Activated T-cell treated with anti-CD3 and anti-CD28 coated beads for 4 hours (primary cell): ENCODE measurements around the gene DNAJB8.
A peak's percentile ranks its signal among the peaks of the same experiment; 100 is the strongest.

Experiments used
- DNase-seq: peaks from one replicate; pipeline ENCODE4 v3.0.0-alpha.2; 2020

The DNAJB8 gene

DNA sequence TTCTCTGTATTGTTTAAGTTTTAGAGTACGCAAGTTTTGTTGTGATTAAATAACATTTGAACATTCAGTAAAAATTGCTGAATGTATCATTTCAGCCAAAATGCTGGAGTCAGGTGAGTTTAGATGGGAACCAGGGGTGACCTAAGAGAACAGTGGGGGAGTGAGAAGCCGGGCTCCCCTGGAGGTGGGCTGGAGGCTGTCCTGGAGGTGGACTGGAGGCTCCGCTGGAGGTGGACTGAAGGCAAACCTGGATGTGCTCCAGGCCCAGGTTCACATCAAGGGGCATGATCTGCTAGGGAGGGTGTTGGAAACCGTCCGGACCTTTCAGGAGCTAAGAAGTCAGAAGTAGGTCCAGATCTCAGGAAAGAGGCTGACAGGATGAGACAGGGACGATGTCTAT lies 23.7 kb downstream of the DNAJB8 start:
- no peak for DNase-seq

DNA sequence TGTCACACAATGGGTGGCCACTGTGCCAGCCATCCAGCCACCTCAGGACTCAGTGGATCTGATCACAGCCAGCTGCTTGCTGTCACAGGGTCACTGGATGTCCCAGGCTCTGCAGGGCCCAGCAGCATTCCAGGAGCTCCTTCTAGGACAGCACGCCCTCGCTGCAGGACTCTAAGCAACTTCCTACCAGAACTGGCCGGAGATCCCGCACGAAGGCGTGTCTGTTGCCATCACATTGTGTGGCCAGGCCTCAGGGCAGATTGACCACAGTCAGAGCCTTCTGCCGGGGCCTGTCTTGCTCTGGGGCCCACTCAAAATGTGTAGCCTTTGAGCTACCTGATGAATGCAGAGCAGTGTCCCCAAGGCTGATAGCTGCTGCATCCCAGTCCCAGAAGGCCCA lies 24.6 kb downstream of the DNAJB8 start:
- no peak for DNase-seq

DNA sequence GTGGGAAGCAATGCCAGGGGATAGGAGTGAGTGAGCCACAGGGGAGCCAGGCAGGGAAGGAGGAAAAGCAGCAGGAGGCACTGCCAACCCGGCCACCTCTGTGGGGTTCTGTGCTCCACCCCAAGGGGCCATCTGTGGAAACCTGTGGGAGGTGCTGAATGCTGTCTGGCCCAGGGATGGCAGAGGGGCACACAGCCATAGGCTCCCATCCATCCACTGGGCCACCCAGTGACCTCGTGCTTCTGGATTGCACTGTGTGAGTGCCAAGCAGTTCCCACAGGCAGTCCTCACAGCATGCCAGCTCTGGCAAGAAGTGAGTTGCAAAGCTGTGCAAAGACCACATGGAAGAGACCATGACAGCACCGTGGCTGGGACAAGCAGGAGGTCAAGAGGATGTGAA lies 27.5 kb downstream of the DNAJB8 start:
- no peak for DNase-seq

DNA sequence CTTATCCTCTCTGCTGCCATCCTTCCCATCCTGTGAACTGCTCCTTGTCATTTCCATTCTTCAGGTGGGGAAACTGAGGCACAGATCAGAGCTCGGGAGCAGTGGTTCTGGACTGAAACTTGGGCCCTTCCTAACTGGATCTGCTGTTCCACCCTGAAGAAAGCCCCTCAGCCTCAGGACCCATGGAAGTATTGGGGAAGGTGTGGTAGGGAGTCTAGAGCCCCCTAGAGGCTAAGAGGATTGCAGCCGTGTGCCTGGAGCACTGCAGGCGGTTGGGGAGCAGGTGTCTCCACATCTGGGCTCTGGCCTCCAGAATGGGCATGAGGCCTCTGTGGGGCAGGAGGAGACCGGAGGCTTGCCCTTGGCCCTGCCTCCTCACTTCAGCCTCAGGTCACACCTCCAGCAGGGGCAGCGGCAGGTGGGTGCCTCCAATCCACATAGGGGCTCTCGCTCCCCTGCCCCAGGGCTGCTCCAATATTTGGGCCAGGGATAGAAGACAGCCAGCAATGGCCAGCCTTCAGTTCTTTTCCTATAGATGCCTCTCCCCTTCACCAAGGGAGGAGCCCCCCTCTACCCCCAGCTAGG lies 28.1 kb downstream of the DNAJB8 start:
- DNase-seq = no peak

DNA sequence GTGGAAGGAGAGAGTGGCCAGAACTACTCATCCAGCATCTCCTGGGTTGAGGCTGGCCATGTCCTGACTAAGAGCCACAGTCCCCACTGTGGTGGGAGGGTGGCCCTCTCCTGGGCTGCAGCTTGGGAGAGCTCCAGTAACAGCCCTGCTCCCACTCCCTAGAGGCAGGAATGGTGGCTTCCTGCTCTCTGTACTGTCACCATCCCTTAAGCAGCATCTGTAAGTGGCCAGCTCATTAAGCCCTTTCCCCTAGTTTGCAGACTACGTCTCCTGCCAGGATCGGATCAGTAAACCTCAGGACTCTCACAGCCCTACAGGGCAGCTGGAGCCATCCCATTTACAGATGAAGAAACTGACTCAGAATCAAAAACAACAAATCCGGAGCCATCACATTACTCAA lies 30.5 kb downstream of the DNAJB8 start:
- no peak for DNase-seq

DNA sequence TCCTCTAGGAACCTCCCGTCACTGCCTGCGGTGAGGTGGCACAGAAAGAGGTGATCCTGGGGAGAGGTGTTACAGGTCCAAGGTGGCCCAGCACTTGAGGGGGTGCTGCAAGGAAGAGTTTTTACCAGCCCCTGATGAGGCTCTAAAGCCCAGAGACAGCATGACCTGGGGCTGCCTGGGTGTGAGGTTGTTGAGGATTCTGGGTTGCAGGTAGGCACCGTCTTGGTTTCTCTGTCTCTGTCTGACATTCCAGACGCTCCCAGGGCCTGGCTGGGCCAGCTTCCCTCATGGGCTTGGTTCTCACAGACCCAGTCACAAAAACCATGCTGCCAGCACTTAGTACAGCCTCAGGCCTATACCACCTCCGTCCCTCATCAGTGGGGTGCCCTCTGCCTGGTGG lies 31.1 kb downstream of the DNAJB8 start:
- DNase-seq = no peak

DNA sequence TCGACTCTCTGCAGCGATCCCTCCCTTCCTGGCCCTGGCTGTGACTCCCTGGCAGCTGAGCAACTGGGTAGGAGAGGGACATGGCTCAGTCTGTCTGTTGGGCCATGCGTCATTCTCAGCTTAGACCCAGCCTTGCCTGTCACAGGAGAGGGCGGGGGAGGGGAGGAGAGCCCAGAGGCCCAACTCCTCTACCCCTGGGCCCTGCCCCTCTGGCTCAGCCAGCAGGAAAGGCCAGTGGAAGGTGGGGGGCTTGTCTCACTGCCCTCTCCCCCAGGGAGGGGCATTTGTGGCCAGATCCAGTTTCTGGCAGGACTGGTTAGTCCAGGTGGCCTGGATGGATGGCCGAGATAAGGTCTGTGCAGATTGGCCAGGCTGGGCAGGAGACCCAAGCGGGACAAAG lies 31.6 kb downstream of the DNAJB8 start:
- no peak for DNase-seq

DNA sequence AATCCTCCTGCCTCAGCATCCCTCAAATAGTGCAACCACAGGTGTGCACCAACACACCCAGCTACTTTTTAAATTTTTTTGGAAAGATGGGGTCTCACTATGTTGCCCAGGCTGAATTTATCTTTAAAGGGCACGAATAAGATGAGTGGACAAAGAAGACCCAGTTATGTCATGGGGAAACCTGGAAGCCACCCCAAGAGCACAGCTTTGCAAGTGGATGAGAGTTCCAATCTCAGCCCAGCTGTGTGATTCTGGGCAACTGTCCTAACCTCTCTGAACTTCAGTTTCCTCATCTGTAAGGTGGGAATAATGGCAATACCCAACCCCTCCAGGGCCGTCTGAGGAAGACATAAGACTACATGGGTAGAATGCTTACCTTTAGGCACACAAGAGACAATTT lies 32.2 kb downstream of the DNAJB8 start:
- DNase-seq = no peak

DNA sequence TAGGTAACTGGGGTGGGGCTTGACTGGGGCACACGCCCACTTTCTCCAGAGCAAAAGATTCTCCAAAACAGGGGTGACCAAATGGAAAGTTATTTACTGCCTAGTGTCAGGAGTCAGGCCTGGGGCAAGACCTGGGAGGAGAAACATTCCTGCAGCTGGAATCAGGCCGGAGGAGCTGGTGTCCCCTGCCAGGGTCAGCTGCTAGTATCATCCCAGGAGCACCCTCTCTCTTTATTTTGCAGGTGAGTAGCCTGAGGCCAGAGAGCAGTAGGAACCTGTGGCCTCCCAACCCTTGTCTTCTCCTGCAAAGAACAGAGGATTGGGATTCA lies 32.9 kb downstream of the DNAJB8 start:
- DNase-seq = no peak

DNA sequence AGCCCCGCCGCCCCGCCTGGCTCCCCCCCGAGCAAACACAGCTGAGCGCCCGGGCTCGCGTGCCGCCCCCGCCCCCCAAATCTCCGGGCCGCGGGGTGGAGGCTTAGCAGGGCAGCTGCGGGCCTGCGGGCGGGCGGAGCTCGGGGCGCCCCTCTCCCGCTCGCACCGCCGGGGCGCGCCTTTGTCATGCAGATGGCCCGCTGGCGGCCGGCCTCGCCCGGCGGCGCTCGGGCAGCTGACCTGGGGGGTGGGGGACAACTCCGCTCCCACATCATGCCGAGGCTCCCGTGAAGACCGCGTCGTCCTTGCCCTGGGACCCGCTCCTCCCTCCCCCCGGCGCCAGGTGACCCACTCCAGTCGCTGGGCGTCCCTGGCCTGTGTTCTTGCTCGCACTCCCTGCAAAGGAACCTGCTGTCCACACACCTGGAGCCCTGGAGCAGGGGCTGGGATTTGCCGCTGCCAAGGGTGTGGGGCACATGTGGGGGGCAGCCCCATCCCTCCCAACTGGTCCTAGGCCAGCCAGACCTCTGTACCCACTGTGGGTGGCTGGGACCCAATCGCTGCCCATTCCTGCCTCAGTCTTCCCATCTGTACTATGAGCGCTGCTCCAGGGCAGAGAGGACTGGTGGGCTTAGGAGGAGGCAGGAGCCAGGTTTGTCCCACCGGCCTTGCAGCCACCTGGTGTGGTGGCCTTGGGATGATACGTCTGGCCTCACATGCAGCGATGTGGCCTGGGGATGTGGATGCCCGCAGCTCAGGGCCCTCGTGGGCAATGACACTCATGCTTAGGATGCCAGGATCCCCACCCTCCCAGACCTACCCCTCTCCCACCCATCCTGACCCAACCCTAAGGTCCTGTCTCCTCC lies 33.5 kb downstream of the DNAJB8 start:
- DNase-seq = no peak

DNA sequence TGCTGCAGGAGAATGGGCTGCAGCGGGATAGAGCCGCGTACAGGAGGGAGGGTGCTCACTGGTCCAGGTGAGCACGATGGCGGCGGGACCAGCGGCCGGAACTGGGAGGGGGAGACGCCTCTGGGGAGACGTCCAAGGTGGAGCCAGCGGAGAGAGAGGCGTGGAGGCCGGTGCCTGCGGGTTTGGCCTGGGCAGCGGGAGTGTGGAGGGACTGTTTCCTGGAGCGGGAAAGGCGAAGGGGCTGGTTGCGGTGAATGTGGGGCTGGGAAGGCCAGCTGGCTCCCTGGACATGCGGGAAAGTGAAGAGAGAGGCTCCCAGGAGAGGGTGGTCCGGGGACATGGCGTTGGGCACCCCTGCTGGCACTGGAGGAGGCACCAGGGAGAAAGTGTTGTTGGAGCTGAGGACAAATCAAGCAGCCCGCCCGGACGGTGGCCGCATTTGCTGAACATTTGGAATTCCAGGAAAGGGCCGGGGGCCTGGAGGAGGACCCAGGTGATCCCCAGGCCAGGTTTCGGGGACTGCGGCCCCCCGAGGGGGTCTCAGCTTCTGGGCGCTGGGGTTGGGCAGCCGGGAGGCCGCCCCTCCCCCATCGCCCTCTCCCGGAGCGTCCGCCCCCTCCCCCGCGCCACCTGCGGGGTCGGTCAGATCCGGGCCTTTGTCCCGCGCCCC lies 34.3 kb downstream of the DNAJB8 start:
- no peak for DNase-seq

DNA sequence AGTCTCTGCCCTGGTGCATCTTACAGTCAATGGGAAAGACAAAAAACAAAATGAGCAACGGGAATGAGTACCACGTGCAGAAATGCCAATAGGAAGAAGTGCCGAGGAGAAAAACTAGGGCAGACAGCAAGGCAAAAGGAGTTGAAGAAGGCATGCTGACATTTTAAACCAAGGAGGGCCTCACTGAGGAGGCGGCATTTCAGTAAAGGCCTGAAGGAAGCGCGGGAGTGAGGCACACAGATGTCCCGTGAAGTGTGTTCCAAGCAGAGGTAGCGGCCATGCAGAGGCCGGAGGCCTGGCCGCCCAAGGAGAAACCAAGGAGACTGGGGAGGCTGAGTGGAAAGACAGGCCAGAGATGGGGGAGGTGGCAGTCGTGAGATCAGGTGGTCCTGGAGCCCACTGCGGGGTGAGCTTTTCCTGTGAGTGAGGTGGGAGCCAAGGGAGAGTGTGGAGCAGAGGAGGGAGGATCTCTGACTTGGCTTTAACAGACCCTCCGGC lies 34.8 kb downstream of the DNAJB8 start:
- no peak for DNase-seq

DNA sequence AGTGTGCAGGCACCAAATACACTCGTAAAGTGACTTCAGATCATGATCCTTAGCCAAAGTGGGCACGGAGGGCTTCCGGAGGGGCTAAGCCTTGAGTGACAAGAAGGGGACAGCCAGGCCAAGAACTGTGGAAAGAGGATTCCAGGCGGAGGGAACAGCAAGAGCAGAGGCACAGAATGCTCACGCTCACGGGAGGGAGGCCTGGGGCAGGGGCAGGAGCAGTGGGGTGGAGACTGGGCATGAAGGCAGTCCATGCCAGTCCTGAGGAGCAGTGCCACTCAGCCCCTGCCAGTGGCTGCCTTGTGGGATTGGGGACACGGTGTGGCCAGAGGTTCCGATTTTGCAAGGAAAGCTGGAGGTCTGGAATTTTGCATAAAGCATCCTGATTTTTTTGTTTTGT lies 36.0 kb downstream of the DNAJB8 start:
- DNase-seq = no peak

DNA sequence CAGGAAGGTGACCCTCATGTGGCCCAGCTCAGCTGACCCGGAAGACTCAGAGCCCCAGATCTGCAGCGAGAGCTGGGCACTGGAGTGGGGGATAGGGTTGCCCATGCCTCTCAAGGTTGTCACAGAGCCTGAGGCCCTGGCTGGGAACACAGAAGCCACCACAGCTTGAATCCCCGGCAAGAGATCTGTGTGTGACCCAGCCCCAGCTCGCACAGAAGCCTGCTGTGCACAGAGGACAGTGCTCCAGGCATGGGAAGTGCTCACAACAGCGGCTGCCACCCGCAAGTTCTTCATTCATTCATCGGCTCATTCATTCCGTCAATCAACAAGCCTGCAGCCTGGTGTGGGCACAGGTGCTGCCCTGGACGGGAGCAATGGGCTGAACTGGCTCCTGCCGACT lies 36.4 kb downstream of the DNAJB8 start:
- DNase-seq = no peak

DNA sequence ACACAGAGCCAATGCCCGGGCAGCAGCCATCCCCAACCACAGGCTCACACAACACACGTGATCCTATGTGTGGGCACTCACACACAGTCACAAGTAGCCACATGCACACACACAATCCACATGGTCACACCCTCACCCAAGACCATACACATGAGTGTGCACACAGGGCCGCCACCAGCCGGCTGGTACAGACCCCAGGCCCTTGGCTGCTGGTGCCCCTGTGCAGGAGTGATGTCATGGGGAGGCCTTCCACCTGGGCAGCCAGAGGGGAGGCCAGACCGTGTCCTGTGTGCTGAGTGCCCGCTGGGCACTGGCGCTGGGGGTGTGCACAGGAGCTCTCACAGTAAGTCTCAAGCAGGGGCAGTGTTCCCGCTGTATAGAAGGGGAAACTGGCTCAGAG lies 36.9 kb downstream of the DNAJB8 start:
- no peak for DNase-seq

DNA sequence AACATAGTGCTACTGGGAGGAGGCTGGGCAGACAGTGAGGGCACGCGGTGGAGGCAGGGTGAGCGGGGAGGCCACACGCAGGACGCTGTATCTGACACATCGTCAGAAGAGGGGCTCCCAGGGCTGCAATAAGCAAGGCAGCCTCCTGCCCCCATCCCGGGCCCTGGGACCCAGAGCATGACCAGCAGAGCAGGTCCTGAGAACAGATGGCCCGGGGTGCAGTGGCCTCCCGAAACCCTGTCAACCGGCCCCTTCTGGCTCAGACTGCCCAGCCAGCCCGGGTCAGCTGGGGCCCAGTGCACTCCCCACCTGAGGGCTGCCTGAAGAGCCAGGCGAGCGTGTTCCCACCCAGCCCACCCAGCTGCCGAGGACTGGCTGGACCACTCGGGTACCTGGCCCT lies 37.4 kb downstream of the DNAJB8 start:
- DNase-seq = no peak

DNA sequence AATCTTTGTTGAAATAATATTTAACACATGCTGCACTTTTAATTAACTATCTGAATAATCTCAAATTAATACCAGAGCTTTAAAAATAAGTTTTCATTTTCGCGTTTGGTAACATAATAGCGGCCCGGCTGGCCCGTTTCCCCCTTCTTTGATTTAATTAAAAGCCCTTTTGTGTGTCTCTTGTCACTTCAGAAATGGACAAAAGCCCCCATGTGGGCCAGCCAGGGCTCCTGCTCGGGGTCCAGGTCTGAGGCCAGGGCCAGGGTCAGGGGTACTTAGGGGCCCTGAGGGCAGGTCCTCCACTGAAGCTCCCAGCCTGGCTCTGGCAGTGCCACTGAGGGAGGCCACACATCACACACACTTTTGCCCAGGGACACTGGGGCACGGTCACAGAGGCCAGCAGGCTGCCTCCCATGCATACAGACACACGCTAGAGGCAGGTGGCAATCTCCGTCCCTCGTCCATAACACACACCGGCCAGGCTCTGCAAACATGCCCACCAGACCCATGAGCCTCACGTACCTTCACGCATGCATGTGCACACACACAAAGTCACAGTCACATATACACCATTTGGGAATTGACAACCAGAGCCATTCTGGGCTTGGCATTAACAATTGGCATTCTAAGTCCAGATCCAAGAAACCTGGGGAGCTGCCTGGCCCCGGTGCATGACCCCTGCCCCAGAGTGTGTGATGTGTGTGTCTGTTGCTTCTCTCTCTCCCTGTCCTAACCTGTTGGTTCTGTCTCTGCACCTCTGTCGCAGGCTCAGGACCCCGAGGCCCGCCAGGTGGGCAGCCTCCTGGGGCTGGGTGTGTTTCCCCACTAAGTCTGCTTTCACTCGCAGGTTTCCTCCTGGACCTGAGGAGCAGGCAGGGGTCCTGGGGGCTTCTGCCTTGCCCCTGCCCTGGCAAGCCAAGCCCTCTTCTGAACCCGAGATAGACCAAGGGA lies 38.5 kb downstream of the DNAJB8 start:
- DNase-seq = no peak

DNA sequence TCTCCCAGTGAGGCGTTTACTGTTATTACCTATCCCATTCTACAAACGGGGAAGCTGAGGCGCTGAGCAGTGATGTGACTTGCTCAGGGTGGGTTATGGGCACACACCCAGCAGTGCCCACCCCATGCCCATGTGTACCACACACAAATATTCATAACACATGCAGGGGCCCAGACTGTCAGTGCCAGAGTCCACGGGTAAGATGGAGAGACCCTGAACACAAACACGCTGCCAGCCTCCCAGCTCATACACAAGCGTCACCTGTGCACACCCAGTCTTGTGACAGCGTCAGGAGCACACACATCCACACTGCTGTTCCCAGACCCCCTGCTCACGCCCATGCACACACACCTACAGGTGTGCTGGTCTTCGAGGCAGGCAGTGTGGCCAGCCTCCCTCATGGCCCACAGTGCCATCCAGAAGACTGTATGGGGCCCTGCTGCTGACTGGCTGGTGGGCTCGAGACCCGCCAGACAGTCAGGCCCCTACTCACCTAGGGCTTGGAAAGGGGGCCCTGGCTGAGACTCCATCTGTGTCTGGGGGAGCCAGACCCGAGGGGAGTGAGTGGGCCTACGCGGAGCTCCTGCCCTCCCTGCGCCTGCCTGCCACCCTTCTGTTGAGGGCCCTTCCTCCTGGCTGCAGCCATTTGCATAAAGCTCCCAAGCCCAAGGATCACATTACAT lies 39.4 kb downstream of the DNAJB8 start:
- DNase-seq = no peak

DNA sequence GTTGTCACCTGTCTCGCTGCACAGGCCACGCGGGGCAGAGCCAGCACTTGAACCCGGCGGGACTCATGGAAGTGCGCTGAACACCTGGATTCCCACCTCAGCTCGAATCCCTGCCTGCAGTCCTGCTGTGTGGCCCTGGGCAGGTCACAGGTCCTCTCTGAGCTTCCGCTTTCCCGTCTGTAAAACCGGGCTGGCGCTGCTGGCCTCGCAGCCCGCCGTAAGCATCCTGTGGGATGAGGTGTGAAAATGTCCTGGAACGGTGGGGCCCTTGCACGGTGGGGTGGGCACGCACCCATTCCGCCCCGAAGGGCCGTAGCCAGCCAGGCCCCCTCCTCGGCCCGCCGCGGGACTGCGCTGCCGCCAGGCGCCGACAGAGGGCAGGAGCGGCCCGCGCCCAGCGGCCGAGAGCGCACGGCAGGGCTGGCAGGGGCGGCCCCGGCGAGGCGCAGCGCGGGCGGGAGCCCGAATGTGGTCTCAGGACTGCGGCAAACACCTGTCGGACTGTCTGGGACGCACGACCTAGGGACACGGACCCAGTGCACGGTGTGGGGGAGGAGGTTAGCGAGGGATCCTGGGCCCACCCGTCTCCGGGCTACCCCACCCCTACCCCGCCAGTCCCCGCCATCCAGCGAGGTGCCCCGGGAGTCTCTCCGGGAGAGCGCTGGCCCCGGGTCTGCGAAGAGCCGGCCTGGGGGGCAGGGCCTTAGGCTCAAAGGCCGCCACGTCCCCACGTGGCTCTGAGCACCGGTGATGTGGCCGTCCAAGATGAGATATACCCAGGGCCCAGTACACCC lies 40.4 kb downstream of the DNAJB8 start:
- DNase-seq = peak; percentile 36

DNA sequence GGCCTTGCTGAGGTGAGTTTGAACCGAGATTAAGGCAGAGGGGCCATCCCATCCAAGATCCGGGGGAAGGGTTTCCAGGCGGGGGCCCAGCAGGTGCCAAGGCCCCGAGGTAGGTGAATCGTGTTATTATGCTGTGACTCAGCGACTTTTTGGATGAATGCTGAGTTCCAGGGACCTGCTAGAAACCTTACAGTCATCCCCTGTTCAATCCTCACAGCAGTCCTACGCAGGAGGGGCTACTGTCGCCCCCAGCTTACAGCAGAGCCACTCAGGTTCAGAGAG lies 40.9 kb downstream of the DNAJB8 start:
- no peak for DNase-seq

DNA sequence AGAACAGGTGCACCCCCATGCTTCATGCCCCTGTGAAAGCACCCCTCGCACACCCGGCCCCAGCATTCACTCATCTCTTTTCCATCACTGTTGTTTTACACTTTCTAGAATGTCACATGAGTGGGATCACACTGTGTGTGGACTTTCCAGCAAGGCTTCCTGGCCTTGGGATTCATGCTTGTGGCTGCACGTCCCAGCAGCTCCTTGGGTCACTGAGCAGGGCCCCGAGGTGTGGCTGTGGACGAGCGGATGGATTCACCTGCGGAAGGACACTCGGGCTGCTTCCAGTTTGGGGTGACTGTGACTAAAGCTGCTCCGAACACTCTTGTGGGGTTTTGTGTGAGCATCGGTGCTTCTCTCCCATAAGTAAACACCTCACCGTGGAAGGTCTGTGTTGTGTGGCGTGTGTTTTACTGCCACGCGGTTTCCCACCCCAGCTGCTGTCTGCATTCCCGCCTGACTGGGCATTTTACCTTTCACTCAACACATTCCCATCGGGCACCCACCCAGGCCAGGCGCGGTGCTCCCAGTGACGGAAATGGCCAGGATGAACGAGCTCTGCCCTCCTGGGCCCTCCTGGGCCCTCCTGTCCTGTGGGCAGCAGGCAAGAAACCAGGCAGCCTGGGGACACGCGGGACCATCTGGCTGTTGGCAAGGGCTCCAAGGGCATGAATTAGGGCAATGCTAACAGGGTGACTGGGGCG lies 41.4 kb downstream of the DNAJB8 start:
- no peak for DNase-seq
